ENCODE results near the gene STAT3. TPM values are rescaled to one million over a fixed set of nuclear protein-coding genes. Genes with fewer than 3 reads are reported as not detected.

Gene STAT3
- total and polyA plus RNA-seq, 2 of the 13 experiments (the other 11 are each of a cell fraction or from before 2014, with no cell fraction given) = 61.8 to 62.4 TPM

GRCh38 chr17:42388381-42389134 lies at the start of gene STAT3 (continued):
- TF ChIP-seq ZNF589 (CRISPR knock-in tag; conservative IDR thresholded peaks at IDR 0.05) (peak; percentile 91), ISL2 (CRISPR knock-in tag; IDR thresholded peaks at IDR 0.05) (peak; percentile 96), ZNF382 (CRISPR knock-in tag; IDR thresholded peaks at IDR 0.05; ENCODE audit: borderline replicate concordance) (no peak), SNRNP70 (IDR thresholded peaks at IDR 0.05; ENCODE audit: low read depth, low read length) (no peak), LBX2 (CRISPR knock-in tag; IDR thresholded peaks at IDR 0.05; ENCODE audit: borderline replicate concordance) (0 out of 2 replicates have a peak, but pooled peaks have one; percentile 8), ZFP36 (IDR thresholded peaks at IDR 0.05; ENCODE audit: borderline replicate concordance, low read depth, low read length, partially characterized antibody) (peak; percentile 38), HDAC6 (IDR thresholded peaks at IDR 0.05; ENCODE audit: low read depth, low read length) (no peak), ZBTB21 (CRISPR knock-in tag; IDR thresholded peaks at IDR 0.05) (peak; percentile 97), TERF1 (CRISPR knock-in tag; IDR thresholded peaks at IDR 0.05) (no peak), ZNF20 (CRISPR knock-in tag; IDR thresholded peaks at IDR 0.05) (peak; percentile 83; the same call in 1 of the 2 replicates), ZSCAN22 (CRISPR knock-in tag; IDR thresholded peaks at IDR 0.05) (peak; percentile 63; the same call in 1 of the 2 replicates), ZNF205 (CRISPR knock-in tag; IDR thresholded peaks at IDR 0.05) (peak; percentile 94), ZNF790 (CRISPR knock-in tag; IDR thresholded peaks at IDR 0.05; ENCODE audit: borderline replicate concordance) (0 out of 2 replicates have a peak, but pooled peaks have one; percentile 60), HIC2 (CRISPR knock-in tag; IDR thresholded peaks at IDR 0.05; ENCODE audit: low read depth) (peak; percentile 96), NFKB2 (CRISPR knock-in tag; IDR thresholded peaks at IDR 0.05; ENCODE audit: borderline replicate concordance) (peak; percentile 98), ELF1 (CRISPR knock-in tag; IDR thresholded peaks at IDR 0.05) (peak; percentile 83), ZNF557 (CRISPR knock-in tag; IDR thresholded peaks at IDR 0.05) (peak; percentile 95), SATB2 (CRISPR knock-in tag; IDR thresholded peaks at IDR 0.05) (peak; percentile 91; the same call in 1 of the 2 replicates), ZBTB7A (CRISPR knock-in tag; IDR thresholded peaks at IDR 0.05) (peak; percentile 17; the same call in 1 of the 2 replicates), HBP1 (CRISPR knock-in tag; IDR thresholded peaks at IDR 0.05; ENCODE audit: low read depth) (peak; percentile 98), ZNF724P (CRISPR knock-in tag; IDR thresholded peaks at IDR 0.05; ENCODE audit: borderline replicate concordance) (peak; percentile 95), ZBTB33 (CRISPR knock-in tag; IDR thresholded peaks at IDR 0.05) (peak; percentile 95), ZNF333 (CRISPR knock-in tag; IDR thresholded peaks at IDR 0.05; ENCODE audit: borderline replicate concordance) (peak; percentile 98)
